K562 (cell line): ENCODE data around the gene MYCBP2. TPM values are rescaled to one million over a fixed set of nuclear protein-coding genes. Genes with fewer than 3 reads are reported as not detected.

Source experiments
- ARID3A ChIP-seq: IDR thresholded peaks from 2 replicates; pipeline ENCODE4 v1.6.1; 2012; ENCODE audit warnings: low read depth, low read length, improper control_type of control experiment, borderline replicate concordance
- BCL6 ChIP-seq: fragments of 250-450 bp; sonication (Bioruptor Pico); IDR thresholded peaks from 2 replicates; pipeline ENCODE4 v1.4.0; 2020
- CBFA2T2 ChIP-seq: fragments of 450-650 bp; conservative IDR thresholded peaks from 2 replicates; pipeline ENCODE4 v1.6.1; 2017; ENCODE audit warnings: mild to moderate bottlenecking
- CHD2 ChIP-seq: IDR thresholded peaks from 2 replicates; pipeline ENCODE4 v1.6.1; 2011; ENCODE audit warnings: low read depth, low read length
- CREB5 ChIP-seq: fragments of 250-450 bp; sonication (Bioruptor Pico); IDR thresholded peaks from 2 replicates; pipeline ENCODE4 v1.5.0; 2020; ENCODE audit warnings: mild to moderate bottlenecking
- CREM ChIP-seq: IDR thresholded peaks from 2 replicates; pipeline ENCODE4 v1.6.1; 2014; ENCODE audit warnings: antibody characterized with exemption, low read depth
- FOXJ3 ChIP-seq: sonication (generic); formaldehyde crosslinking; IDR thresholded peaks from 2 replicates; pipeline ENCODE4 v1.4.0; 2020; ENCODE audit warnings: mild to moderate bottlenecking, missing genetic modification reagents
- HNRNPUL1 ChIP-seq: fragments of 200-400 bp; formaldehyde crosslinking; IDR thresholded peaks from 2 replicates; pipeline ENCODE4 v1.6.1; 2017; ENCODE audit warnings: low read length
- HOXB6 ChIP-seq: fragments of 250-450 bp; sonication (Bioruptor Pico); IDR thresholded peaks from 2 replicates; pipeline ENCODE4 v1.5.1; 2022; ENCODE audit warnings: mild to moderate bottlenecking, borderline replicate concordance
- JUNB ChIP-seq: fragments of 450-650 bp; formaldehyde crosslinking; conservative IDR thresholded peaks from 2 replicates; pipeline ENCODE4 v1.4.0; 2020; ENCODE audit warnings: mild to moderate bottlenecking
- MTA1 ChIP-seq: fragments of 450-650 bp; IDR thresholded peaks from 2 replicates; pipeline ENCODE4 v1.6.1; 2017; ENCODE audit warnings: borderline replicate concordance
- MTA2 ChIP-seq: fragments of 450-650 bp; IDR thresholded peaks from 2 replicates; pipeline ENCODE4 v1.6.1; 2016; ENCODE audit warnings: low read depth
- PTRF ChIP-seq: fragments of 450-650 bp; IDR thresholded peaks from 2 replicates; pipeline ENCODE4 v1.6.1; 2016; ENCODE audit warnings: mild to moderate bottlenecking, missing genetic modification characterization, missing compliant biosample characterization
- SIX5 ChIP-seq, 2 experiments: IDR thresholded peaks; 2 replicates each; pipeline ENCODE4 v1.6.1; 2011; ENCODE audit warnings: low read length in 2 of 2, borderline replicate concordance in 1 of 2, low read depth in 1 of 2, mild to moderate bottlenecking in 1 of 2, moderate library complexity in 1 of 2; ENCODE audit not compliant: insufficient read depth in 1 of 2
- SLC30A9 ChIP-seq: fragments of 250-450 bp; sonication (Bioruptor Pico); IDR thresholded peaks from 2 replicates; pipeline ENCODE4 v1.8.0; 2022; ENCODE audit warnings: mild to moderate bottlenecking, moderate library complexity
- SNIP1 ChIP-seq: fragments of 450-650 bp; IDR thresholded peaks from 2 replicates; pipeline ENCODE4 v1.7.1; 2017; ENCODE audit warnings: low read depth, mild to moderate bottlenecking
- ZC3H4 ChIP-seq: sonication (generic); formaldehyde crosslinking; IDR thresholded peaks from 2 replicates; pipeline ENCODE4 v1.9.0; 2021; ENCODE audit warnings: missing genetic modification reagents, borderline replicate concordance
- ZNF232 ChIP-seq: sonication (generic); formaldehyde crosslinking; IDR thresholded peaks from 2 replicates; pipeline ENCODE4 v1.8.0; 2022; ENCODE audit warnings: mild to moderate bottlenecking, missing genetic modification reagents
- ZNF518B ChIP-seq: fragments of 250-450 bp; sonication (Bioruptor Pico); IDR thresholded peaks from 2 replicates; pipeline ENCODE4 v1.5.0; 2021; ENCODE audit warnings: mild to moderate bottlenecking, moderate library complexity
- ZNF57 ChIP-seq: fragments of 450-650 bp; formaldehyde crosslinking; IDR thresholded peaks from 2 replicates; pipeline ENCODE4 v1.4.0; 2020; ENCODE audit warnings: mild to moderate bottlenecking, moderate library complexity
- ZNF586 ChIP-seq: fragments of 450-650 bp; formaldehyde crosslinking; conservative IDR thresholded peaks from 2 replicates; pipeline ENCODE4 v1.4.0; 2020; ENCODE audit warnings: mild to moderate bottlenecking, moderate library complexity
- ZNF699 ChIP-seq: fragments of 250-450 bp; sonication (Bioruptor Pico); IDR thresholded peaks from 2 replicates; pipeline ENCODE4 v1.8.0; 2021; ENCODE audit warnings: mild to moderate bottlenecking, moderate library complexity; ENCODE audit not compliant: insufficient replicate concordance
- ZNF766 ChIP-seq: fragments of 200-800 bp; sonication (Bioruptor generic); conservative IDR thresholded peaks from 2 replicates; pipeline ENCODE4 v1.6.1; 2016; ENCODE audit warnings: missing genetic modification characterization, missing compliant biosample characterization
- ZNF830 ChIP-seq: fragments of 250-450 bp; sonication (Bioruptor Pico); IDR thresholded peaks from 2 replicates; pipeline ENCODE4 v1.5.0; 2021; ENCODE audit warnings: mild to moderate bottlenecking
- polyA plus RNA-seq, 8 experiments: library from polyadenylated mRNA; depleted of rRNA in 4 of 8; stranded (reverse) in 5 of 8; unstranded in 3 of 8; fragments of >200 nt; fragmentation: Nextera tagmentation in 2 of 8; fragmentation: Illumina TruSeq in 1 of 8; extraction: Ambion mirVana in 2 of 8; extraction: Trizol in 1 of 8; gene quantifications; 2 replicates each; pipeline versions ENCODE4 v1.2.1 to v1.2.3, GENCODE V29; 2011 to 2014; ENCODE audit warnings: inconsistent platforms in 1 of 8, missing spikeins in 1 of 8
- total RNA-seq, 7 experiments: library from RNA; depleted of rRNA in 6 of 7; stranded (reverse); fragments of >200 nt in 6 of 7; fragmentation: Illumina TruSeq in 2 of 7; extraction: Trizol in 2 of 7; gene quantifications; 2 replicates each; pipeline versions ENCODE4 v1.2.1 to v1.2.3, GENCODE V29; 2011 to 2021; ENCODE audit warnings: low replicate concordance in 1 of 7

Gene MYCBP2
- total and polyA plus RNA-seq, 9 of the 15 experiments (the other 6 are each of a cell fraction or from before 2014, with no cell fraction given): 13.2 to 47.2 (median 28.9) TPM

- TF ChIP-seq JUNB (no peak), HOXB6 (CRISPR knock-in tag) (no peak), ZNF57 (CRISPR knock-in tag) (no peak), FOXJ3 (CRISPR knock-in tag) (no peak), ZNF232 (CRISPR knock-in tag) (no peak), CREM (peak; percentile 83), ZNF586 (CRISPR knock-in tag) (no peak), BCL6 (no peak), ZC3H4 (CRISPR knock-in tag) (no peak), ZNF518B (CRISPR knock-in tag) (no peak), ZNF766 (CRISPR knock-in tag) (no peak), ZNF830 (CRISPR knock-in tag) (no peak), MTA1 (peak; percentile 43), CHD2 (no peak), PTRF (tag) (no peak), SLC30A9 (CRISPR knock-in tag) (no peak), CREB5 (CRISPR knock-in tag) (no peak), MTA2 (no peak), ARID3A (no peak), HNRNPUL1 (no peak), SNIP1 (no peak), SIX5 (IDR thresholded peaks at IDR 0.05; ENCODE audit: borderline replicate concordance in 1 of 2, insufficient read depth in 1 of 2, low read depth in 1 of 2, low read length in 2 of 2) (no peak), CBFA2T2 (no peak), ZNF699 (CRISPR knock-in tag) (no peak)
Observed at GRCh38 chr13:77329133-77329910, 2.4 kb upstream of the MYCBP2 start (continued).
